HepG2 (cell line): ENCODE data around the gene SELENOV. TPM values are rescaled to one million over a fixed set of nuclear protein-coding genes. Genes with fewer than 3 reads are reported as not detected.

Experiments
- CBX1 ChIP-seq: IDR thresholded peaks from one replicate; pipeline ENCODE4 v1.6.1; 2016; ENCODE audit warnings: antibody characterized with exemption, low read depth
- HMG20A ChIP-seq: IDR thresholded peaks from 2 replicates; pipeline ENCODE4 v1.6.1; 2016; ENCODE audit warnings: borderline replicate concordance
- KDM2A ChIP-seq: sonication (generic); formaldehyde crosslinking; IDR thresholded peaks from 2 replicates; pipeline ENCODE4 v1.4.0; 2020; ENCODE audit warnings: low read depth, missing genetic modification reagents, borderline replicate concordance
- MATR3 ChIP-seq: sonication (generic); formaldehyde crosslinking; IDR thresholded peaks from 2 replicates; pipeline ENCODE4 v1.4.0; 2020; ENCODE audit warnings: missing genetic modification reagents
- MAZ ChIP-seq, 2 experiments: sonication (generic) in 1 of 2; formaldehyde crosslinking in 1 of 2; IDR thresholded peaks; 2 replicates each; pipeline versions ENCODE4 v1.5.0 to v1.6.1; 2012 to 2020; ENCODE audit warnings: low read depth in 2 of 2, mild to moderate bottlenecking in 2 of 2, borderline replicate concordance in 1 of 2, improper control_type of control experiment in 1 of 2, low read length in 1 of 2, missing genetic modification reagents in 1 of 2, moderate library complexity in 1 of 2
- MYC ChIP-seq: sonication (generic); formaldehyde crosslinking; IDR thresholded peaks from 2 replicates; pipeline ENCODE4 v1.9.0; 2021; ENCODE audit warnings: missing genetic modification reagents, borderline replicate concordance
- NFE2L1 ChIP-seq: sonication (generic); formaldehyde crosslinking; IDR thresholded peaks from 2 replicates; pipeline ENCODE4 v1.4.0; 2020; ENCODE audit warnings: missing genetic modification reagents, mild to moderate bottlenecking, borderline replicate concordance
- RAD21 ChIP-seq: fragments of 450-650 bp; formaldehyde crosslinking; IDR thresholded peaks from 2 replicates; pipeline ENCODE4 v1.5.0; 2020; ENCODE audit warnings: mild to moderate bottlenecking
- RORA ChIP-seq: sonication (generic); formaldehyde crosslinking; IDR thresholded peaks from 2 replicates; pipeline ENCODE4 v1.5.0; 2020; ENCODE audit warnings: mild to moderate bottlenecking, missing genetic modification reagents, moderate library complexity
- SMARCE1 ChIP-seq: fragments of 450-650 bp; IDR thresholded peaks from 2 replicates; pipeline ENCODE4 v1.6.1; 2017; ENCODE audit warnings: borderline replicate concordance
- SMC3 ChIP-seq: IDR thresholded peaks from 2 replicates; pipeline ENCODE4 v1.6.1; 2011; ENCODE audit warnings: low read length, improper control_type of control experiment
- ZFP62 ChIP-seq: sonication (generic); formaldehyde crosslinking; IDR thresholded peaks from 2 replicates; pipeline ENCODE4 v1.4.0; 2020; ENCODE audit warnings: missing genetic modification reagents
- ZNF225 ChIP-seq: sonication (generic); formaldehyde crosslinking; IDR thresholded peaks from 2 replicates; pipeline ENCODE4 v1.4.0; 2020; ENCODE audit warnings: mild to moderate bottlenecking, missing genetic modification reagents
- ZNF546 ChIP-seq: sonication (generic); formaldehyde crosslinking; conservative IDR thresholded peaks from 2 replicates; pipeline ENCODE4 v1.8.1; 2023; ENCODE audit warnings: mild to moderate bottlenecking, missing genetic modification reagents
- ZNF746 ChIP-seq: sonication (generic); formaldehyde crosslinking; IDR thresholded peaks from 2 replicates; pipeline ENCODE4 v1.8.0; 2022; ENCODE audit warnings: mild to moderate bottlenecking, missing genetic modification reagents
- ZSCAN22 ChIP-seq: sonication (generic); formaldehyde crosslinking; IDR thresholded peaks from 2 replicates; pipeline ENCODE4 v1.4.0; 2020; ENCODE audit warnings: mild to moderate bottlenecking, missing genetic modification reagents
- polyA plus RNA-seq, 8 experiments: library from polyadenylated mRNA; depleted of rRNA in 3 of 8; stranded (reverse) in 7 of 8; unstranded in 1 of 8; fragments of >200 nt; fragmentation: Illumina TruSeq in 4 of 8; extraction: Trizol in 4 of 8; gene quantifications; 2 replicates each; pipeline versions ENCODE4 v1.2.1 to v1.2.3, GENCODE V29; 2011 to 2016; ENCODE audit warnings: low read depth in 4 of 8, missing spikeins in 1 of 8, mixed read lengths in 1 of 8; ENCODE audit not compliant: insufficient read depth in 1 of 8
- total RNA-seq, 5 experiments: library from RNA; depleted of rRNA; stranded (reverse); fragments of >200 nt; fragmentation: Illumina TruSeq; extraction: Trizol; gene quantifications; 2 replicates each; pipeline ENCODE4 v1.2.3, GENCODE V29; 2016; ENCODE audit warnings: low read depth in 1 of 5
- TF ChIP-seq, protein P1 (sequence below): sonication (generic); formaldehyde crosslinking; IDR thresholded peaks from 2 replicates; pipeline ENCODE4 v1.4.0; 2020; ENCODE audit warnings: missing genetic modification reagents
- TF ChIP-seq, protein P2 (sequence below), 2 experiments: sonication (generic) in 1 of 2; formaldehyde crosslinking in 1 of 2; IDR thresholded peaks; 2 replicates each; pipeline versions ENCODE4 v1.5.1 to v1.6.1; 2011 to 2020; ENCODE audit warnings: borderline replicate concordance in 1 of 2, low read depth in 1 of 2, low read length in 1 of 2, mild to moderate bottlenecking in 1 of 2, missing genetic modification reagents in 1 of 2, moderate library complexity in 1 of 2
- TF ChIP-seq, protein P3 (sequence below): sonication (generic); formaldehyde crosslinking; IDR thresholded peaks from 2 replicates; pipeline ENCODE4 v1.4.0; 2020; ENCODE audit warnings: missing genetic modification reagents, borderline replicate concordance

SELENOV gene
- total and polyA plus RNA-seq, 2 of the 13 experiments (the other 11 are each of a cell fraction or from before 2014, with no cell fraction given) = not detected

DNA sequence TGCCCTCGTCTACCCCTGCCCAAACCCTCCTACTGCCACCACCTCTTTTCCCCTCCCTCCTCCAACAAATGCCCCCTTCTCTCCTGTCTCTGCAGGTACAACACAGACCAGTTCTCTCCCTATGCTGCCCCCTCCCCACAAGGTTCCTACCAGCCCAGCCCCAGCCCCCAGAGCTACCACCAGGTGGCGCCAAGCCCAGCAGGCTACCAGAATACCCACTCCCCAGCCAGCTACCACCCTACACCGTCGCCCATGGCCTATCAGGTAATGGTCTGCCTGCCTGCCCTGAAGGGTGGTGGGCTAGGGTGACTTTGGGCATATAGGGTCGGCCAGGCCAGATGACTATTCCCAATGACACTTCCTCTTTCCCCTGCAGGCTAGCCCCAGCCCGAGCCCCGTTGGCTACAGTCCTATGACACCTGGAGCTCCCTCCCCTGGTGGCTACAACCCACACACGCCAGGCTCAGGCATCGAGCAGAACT, 40.8 kb upstream of the SELENOV start (continued):
- TF ChIP-seq MAZ (IDR thresholded peaks at IDR 0.05; ENCODE audit: borderline replicate concordance, low read depth, low read length) (0 out of 2 replicates have a peak, but pooled peaks have one; percentile 48), MAZ (CRISPR knock-in tag; IDR thresholded peaks at IDR 0.05; ENCODE audit: low read depth) (no peak), SMARCE1 (no peak), RORA (CRISPR knock-in tag) (no peak), ZNF546 (CRISPR knock-in tag) (no peak), RAD21 (peak; percentile 70), NFE2L1 (CRISPR knock-in tag) (0 out of 2 replicates have a peak, but pooled peaks have one; percentile 42), SMC3 (peak; percentile 20; the same call in 1 of the 2 replicates), CBX1 (no peak), ZFP62 (CRISPR knock-in tag) (no peak), ZNF225 (CRISPR knock-in tag) (no peak), KDM2A (CRISPR knock-in tag) (no peak), ZNF746 (CRISPR knock-in tag) (no peak), MYC (CRISPR knock-in tag) (no peak), MATR3 (CRISPR knock-in tag) (no peak), HMG20A (CRISPR knock-in tag) (no peak), ZSCAN22 (CRISPR knock-in tag) (no peak)
- TF ChIP-seq, protein P1, sequence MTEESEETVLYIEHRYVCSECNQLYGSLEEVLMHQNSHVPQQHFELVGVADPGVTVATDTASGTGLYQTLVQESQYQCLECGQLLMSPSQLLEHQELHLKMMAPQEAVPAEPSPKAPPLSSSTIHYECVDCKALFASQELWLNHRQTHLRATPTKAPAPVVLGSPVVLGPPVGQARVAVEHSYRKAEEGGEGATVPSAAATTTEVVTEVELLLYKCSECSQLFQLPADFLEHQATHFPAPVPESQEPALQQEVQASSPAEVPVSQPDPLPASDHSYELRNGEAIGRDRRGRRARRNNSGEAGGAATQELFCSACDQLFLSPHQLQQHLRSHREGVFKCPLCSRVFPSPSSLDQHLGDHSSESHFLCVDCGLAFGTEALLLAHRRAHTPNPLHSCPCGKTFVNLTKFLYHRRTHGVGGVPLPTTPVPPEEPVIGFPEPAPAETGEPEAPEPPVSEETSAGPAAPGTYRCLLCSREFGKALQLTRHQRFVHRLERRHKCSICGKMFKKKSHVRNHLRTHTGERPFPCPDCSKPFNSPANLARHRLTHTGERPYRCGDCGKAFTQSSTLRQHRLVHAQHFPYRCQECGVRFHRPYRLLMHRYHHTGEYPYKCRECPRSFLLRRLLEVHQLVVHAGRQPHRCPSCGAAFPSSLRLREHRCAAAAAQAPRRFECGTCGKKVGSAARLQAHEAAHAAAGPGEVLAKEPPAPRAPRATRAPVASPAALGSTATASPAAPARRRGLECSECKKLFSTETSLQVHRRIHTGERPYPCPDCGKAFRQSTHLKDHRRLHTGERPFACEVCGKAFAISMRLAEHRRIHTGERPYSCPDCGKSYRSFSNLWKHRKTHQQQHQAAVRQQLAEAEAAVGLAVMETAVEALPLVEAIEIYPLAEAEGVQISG (CRISPR knock-in tag) = 0 out of 2 replicates have a peak, but pooled peaks have one; percentile 44
- TF ChIP-seq, protein P2, sequence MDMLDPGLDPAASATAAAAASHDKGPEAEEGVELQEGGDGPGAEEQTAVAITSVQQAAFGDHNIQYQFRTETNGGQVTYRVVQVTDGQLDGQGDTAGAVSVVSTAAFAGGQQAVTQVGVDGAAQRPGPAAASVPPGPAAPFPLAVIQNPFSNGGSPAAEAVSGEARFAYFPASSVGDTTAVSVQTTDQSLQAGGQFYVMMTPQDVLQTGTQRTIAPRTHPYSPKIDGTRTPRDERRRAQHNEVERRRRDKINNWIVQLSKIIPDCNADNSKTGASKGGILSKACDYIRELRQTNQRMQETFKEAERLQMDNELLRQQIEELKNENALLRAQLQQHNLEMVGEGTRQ (IDR thresholded peaks at IDR 0.05; ENCODE audit: low read depth, low read length) = no peak
- TF ChIP-seq, protein P2 (CRISPR knock-in tag; IDR thresholded peaks at IDR 0.05; ENCODE audit: borderline replicate concordance) = no peak
- TF ChIP-seq, protein P3, sequence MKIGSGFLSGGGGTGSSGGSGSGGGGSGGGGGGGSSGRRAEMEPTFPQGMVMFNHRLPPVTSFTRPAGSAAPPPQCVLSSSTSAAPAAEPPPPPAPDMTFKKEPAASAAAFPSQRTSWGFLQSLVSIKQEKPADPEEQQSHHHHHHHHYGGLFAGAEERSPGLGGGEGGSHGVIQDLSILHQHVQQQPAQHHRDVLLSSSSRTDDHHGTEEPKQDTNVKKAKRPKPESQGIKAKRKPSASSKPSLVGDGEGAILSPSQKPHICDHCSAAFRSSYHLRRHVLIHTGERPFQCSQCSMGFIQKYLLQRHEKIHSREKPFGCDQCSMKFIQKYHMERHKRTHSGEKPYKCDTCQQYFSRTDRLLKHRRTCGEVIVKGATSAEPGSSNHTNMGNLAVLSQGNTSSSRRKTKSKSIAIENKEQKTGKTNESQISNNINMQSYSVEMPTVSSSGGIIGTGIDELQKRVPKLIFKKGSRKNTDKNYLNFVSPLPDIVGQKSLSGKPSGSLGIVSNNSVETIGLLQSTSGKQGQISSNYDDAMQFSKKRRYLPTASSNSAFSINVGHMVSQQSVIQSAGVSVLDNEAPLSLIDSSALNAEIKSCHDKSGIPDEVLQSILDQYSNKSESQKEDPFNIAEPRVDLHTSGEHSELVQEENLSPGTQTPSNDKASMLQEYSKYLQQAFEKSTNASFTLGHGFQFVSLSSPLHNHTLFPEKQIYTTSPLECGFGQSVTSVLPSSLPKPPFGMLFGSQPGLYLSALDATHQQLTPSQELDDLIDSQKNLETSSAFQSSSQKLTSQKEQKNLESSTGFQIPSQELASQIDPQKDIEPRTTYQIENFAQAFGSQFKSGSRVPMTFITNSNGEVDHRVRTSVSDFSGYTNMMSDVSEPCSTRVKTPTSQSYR (CRISPR knock-in tag) = no peak
